CD4-positive, alpha-beta T cell treated with Interleukin-15 for 1 hour (primary cell): ENCODE measurements around the gene FEM1C.
"Not testable (repeated sequence)": the region's sequence is repeated elsewhere in the genome, so short reads cannot be mapped to it uniquely, and the experiment has no call there.

ENCODE experiments used
- DNase-seq: peaks from one replicate; pipeline ENCODE4 v3.0.0-alpha.2; 2020

The FEM1C gene

DNA sequence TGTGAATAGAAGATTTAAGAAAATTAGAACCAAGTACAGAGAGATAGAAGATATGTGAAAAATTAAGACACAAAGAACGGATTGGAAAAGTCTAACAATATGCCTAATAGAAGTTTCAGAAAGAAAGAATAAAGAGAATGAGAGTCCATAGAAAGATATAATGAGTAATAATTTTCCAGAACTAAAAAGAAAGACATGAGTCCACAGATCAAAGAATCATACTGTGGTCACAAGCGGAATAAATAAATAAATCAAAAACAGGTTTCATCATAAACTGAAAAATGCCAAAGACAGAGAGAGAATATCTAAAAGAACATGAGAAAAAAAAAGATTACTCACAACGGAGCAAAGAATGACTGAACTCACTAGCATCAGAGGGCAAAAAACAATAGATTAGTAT is 32.9 kb downstream of the FEM1C start:
- DNase-seq, result no peak

DNA sequence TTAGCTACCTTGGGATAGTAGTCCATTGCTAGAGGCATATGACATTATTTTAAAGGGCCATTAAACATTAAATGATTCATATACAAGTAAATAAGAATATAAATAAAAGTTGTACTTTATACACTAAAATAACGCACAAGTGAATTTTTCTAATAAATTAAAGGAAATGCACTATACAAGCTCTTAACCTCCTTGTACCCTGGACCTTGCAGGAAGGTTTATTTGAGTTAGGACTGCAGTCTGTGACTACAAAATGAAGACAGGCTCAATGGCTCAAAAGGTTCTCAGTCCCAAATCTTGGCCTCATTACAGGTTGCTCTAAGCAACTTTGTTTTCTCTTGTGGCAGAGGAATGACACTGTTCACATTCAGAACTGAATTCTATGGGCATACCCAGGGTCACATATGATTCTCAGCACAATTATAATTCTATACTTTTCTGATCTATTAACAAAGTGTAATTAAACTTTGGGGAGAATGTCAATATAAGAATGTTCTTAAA is 34.4 kb downstream of the FEM1C start:
- DNase-seq, result no peak

DNA sequence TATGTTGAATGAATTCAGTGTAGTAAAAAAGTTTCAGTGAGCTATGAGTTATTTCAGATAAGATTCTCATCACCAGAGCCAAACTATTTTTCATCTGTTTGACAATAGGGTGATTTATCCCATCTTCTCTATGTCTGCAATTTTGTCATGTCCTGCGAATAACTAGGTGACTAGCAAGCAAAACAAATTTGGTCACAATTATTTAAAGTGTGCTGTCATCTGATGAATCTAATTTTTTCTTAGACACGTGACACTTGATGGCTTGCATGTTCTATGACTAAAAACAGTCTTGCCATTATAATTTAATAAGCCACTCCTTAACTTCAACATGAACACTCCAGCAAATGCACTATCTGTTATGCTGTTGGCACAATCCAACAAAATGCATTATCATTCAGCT is 35.0 kb downstream of the FEM1C start:
- DNase-seq, result no peak

DNA sequence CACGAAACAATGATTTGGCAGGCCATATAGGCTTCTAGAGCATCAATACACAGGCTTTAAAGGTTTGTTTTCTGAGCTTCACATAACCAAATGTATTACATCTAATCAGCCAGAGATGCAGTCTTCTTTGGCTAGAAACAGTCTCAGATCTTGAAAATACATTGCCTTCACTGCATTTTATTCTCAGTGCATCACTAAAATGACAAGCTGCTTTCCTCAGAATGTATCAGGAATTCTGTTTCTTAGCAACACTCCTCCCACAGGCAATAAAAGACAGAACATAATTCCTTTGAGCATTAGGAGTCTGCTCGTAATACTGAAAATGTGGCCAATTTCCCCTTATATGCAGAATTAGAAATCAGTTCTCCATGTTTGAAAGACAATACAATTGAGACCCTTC is 36.9 kb downstream of the FEM1C start:
- no peak for DNase-seq

DNA sequence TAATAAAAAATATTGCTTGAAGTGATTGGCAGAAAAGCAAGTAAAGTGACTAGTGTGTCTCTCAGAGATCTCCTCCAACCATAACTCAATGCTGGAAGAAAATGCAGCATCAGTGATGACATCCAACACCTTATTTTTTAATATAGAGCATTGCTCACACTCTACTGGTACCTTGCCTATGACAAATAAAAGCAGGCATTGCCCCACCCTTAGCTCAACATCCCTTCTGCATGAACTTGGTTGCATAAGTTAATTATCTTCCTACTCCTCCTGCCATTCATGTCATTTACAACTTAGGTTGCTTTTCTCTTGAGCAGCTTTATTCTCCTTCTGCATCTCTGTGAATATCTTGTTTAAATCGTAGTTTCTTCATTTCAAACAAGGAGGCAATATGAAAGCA is 41.2 kb downstream of the FEM1C start:
- no peak for DNase-seq

DNA sequence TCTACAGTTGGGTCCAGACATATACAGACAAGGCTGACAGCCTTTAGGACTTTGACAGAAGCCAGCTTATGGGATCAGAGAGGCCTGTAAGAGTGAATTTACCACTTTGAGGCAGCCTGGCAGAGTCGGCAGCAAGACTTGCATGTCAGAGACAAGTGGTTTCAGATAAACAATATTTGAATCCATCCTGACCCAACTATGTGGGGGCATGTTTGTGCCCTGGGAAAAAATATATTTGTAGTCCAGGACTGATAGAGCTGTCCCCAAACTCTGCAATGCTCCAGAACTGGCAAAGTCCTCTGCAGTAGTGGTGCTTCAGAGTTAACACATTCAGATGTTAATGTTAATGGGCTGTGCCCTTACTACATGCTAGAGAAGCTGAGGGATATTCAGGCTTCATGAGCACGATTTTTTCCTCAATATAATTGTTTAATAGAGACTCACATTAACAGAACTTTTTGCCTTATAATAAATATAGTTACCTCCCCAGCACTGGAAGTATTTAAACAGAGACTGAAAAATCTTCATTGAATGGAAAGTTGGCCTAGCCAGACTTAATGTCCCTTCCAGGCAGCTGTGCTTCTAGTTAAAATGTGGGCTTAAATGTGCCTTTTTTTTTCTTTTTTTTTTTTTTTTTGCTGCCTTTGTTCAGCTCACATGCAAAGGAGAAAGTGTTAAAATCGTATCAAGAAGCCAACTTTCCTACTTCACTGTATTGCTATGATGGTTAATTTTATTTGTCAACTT is 42.9 kb downstream of the FEM1C start:
- DNase-seq, result no peak

DNA sequence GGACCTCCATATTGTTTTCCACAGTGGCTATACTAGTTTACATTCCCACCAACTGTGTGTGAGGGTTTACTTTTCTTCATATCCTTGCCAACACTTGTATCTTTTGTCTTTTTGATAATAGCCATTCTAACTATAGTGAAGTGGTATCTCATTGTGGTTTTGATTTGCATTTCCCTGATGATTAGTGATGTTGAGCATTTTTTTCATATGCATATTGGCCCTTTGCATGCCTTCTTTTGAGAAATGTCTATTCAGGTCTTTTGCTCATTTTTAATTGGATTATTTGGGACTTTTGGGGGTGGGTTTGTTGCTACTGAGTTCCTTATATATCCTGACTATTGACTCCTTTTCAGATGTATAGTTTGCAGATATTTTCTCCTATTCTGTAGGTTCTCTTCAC is 44.4 kb downstream of the FEM1C start:
- DNase-seq, result no peak

DNA sequence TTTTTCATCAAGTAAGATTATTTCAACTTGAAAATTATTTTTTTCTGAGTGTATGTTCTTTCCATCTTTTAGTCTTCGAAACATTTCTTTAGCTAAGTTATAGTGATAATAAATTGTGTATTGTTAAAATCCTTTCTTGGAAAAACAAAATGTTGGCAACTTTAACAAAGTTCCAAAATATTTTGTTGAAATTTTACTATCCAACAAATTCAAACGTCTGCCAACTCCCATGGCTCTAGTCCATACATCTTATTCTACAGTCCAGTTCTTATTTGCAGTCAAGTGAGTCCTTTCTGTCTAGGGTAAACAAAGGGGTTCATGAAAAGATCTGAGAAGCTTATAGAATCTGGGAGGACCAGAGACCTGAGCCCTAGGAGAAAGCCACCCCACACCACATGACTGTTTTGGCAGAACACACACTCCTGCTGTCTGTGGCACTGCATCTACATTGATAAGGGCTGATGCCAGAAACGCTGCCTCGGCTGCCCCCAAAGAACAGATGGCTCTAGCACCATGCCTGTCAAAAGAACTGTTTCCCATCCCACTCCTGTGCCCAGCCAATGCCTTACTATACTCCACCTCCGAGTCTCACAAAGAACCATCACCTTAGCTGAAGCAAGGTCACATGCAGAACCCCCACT is 47.5 kb downstream of the FEM1C start:
- no peak for DNase-seq

DNA sequence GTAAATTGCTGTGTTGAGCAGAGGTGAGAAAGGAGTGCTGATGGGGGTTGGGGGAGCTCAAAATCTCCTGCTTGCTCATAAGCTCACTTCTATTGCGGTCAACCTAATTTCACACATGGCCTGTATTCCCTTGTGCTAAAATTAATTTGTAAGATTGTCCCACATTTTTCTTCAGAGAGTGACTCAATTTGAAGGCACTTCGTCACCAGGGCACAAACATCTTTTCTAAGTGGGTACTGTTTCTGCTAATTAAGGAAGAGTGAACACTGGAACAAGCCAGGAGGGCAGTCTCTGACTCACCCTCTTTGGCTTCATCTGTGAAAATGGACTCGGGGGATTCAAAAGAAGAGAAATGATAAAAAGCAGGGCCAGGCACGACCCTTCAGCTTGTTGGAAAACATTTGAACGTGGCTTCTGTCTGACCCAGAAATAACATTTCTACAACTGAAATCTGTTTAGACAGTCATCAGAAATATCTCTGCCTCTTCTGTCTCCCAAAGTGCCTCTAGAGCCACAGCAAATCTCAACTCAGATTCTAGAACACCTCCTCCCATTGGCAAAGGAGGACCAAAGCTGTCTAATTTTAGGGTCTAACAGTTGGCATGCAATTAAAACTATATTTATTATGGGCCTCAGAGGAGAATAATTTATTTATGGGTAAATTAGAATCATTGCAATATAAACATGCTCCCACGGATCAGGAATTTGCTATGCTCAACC is 49.8 kb downstream of the FEM1C start:
- DNase-seq, result no peak

DNA sequence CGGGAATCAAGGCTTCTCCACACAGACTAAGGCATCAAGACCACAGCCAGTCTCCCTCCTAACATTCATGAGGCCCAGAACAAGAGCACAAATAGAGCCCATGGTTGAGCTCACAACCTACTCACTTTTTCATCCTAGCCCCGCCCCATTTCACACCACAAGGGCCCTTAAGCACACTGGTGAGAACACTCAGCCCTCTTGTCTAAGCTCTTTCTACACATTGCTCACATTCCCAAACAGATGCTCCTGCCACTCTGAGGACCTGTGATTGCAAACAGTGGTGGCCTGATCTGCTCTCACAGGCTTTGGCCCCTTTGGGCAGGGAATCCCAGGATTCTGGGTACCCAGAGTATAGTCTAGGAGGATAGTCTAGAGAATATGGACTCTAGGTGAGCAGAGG is 54.0 kb downstream of the FEM1C start:
- no peak for DNase-seq

DNA sequence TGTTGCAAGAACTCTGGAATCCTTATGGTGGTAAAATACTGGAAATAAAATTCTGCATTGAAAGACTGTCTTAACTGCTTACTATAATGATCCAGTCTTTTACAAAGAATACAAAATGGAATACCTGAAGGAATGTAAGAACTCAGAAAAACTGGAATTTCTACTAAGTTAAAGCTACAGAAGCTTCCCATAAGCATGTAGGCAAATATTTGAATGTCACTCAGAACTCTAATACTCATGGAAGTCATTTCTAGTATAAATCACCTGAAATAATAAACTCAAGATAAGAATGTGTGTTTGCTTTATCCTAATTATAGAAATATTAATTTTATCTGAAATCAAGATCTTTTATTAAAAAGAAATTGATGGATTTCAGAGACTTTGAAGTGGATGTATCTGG is 54.8 kb downstream of the FEM1C start:
- no peak for DNase-seq

DNA sequence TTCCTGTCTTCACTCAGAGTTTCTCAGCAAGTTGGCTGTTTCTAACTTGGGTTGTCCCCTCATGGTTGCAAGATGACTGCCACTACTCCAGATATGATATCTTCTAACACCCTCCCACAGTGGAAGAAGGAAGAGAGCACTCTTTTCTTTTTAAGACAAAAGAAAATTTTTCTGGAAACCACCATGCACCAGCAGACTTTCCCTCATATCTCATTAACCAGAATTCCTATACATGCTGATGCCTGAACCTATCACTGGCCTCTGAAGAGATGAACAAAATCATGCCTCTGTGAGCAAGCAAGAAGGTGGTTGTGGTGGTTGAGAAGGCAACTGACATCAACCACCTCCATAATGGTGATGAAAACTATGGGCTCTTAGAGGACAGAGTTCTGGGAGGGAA is 56.8 kb downstream of the FEM1C start:
- DNase-seq, result no peak

DNA sequence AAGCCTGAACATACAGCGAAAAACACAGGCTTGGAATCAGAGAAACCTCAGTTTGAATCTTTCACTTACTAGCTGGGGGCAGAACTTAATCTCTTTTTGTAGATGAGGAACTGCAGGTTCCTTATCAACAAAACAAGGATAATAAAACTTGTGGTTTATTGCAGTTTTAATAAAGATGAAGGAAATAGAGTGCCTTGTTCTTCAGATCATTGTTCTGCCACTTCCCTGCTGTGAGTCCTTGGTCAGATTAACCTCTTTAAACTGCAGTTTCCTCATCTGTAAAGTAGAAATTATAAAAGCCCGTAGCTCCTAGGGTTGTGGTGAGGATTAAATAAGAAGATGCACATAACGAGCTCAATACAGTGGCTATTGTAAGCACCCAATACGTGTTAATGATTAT is 57.4 kb downstream of the FEM1C start:
- no peak for DNase-seq

DNA sequence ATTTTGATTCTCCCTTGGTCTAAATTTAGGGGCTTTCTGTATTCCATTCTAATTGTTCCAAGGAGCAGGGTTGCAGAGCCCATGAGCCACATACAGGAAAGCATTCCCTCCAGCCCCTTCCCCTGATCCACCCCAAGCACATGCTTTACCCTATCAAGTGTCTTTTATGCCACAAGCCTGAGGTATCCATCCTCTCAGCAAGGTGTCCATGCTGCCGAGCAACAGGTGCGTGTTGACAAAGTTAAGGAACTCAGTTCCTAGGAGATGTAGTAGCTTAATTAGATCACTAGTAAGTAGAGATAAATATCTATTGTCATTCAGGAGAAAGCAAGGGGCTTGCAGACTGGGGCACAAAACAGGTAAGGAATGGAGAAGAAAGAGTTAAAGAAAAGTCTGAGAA is 57.8 kb downstream of the FEM1C start:
- DNase-seq, result no peak

DNA sequence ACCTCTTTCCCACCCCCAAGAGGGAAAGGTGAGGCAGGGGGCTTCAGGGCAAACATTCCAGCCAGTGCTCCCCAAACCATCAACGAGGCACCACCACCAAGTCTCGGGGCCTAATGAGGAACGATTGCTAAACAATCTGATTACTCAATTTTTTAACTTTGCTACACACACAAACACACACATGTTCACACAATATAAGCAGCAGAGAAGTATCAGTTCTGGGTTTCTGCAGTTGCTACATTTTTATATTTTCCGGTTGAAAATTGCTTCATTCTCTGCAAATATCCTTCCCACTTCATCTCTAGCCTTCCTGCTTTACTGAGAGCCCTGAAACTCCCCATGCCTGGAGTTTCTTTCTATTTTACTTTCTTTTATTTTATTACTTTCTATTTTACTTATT is 60.2 kb downstream of the FEM1C start:
- no peak for DNase-seq

DNA sequence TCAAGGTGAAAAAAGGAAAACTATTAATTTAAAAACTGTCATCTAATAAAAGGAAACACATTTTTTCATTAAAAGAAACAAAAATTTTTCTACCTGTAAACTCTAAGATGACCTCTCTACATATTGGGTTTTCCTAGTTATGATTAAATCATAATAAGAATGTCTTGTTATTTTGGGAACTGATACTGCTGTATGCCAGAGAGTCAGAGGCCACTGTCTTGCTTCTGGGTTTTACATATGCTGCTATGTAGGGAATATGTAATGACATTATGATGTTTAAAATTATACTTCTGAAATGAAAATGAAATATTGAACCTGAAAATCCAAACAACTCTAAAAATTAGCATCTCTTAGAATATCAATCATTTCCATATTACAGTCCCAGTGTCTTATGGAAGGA is 63.7 kb downstream of the FEM1C start:
- DNase-seq, result no peak

DNA sequence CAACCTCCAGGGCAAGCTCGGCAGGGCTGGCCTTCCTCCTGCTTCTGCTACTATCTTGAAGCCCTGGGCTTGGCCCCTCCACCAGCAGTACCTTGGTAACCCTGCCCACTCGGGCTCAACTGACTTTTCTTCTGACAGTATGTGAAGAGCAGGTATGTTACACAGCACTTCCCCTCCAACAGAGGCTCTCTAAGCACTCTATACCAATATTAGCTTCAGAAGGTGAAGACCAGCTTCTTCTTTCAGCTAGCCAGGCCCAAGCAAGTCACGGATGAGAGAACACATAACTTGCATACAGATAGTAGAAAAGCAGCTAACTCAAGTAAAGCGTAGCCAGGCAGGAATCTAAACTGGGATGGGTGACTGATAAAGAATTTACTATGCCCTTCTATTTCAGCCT is 64.3 kb downstream of the FEM1C start:
- no peak for DNase-seq

DNA sequence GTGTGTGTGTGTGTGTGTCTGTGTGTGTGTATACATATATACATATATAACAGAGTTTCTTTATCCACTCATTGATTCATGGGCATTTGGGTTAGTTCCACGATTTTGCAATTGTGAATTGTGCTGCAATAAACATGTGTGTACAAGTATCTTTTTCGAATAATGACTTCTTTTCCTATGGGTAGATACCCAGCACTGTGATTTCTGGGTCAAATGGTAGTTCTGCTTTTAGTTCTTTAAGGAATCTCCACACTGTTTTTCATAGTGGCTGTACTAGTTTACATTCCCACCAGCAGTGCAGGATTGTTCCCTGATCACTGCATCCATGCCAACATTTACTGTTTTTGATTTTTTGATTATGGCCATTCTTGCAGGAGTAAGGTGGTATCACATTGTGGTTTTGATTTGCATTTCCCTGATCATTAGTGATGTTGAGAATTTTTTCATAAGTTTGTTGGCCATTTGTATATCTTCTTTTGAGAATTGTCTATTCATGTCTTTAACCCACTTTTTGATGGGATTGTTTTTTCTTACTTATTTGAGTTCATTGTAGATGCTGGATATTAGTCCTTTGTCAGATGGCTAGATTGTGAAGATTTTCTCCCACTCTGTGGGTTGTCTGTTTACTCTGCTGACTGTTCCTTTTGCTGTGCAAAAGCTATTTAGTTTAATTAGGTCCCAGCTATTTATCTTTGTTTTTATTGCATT is 65.3 kb downstream of the FEM1C start:
- DNase-seq, result not testable (repeated sequence)

DNA sequence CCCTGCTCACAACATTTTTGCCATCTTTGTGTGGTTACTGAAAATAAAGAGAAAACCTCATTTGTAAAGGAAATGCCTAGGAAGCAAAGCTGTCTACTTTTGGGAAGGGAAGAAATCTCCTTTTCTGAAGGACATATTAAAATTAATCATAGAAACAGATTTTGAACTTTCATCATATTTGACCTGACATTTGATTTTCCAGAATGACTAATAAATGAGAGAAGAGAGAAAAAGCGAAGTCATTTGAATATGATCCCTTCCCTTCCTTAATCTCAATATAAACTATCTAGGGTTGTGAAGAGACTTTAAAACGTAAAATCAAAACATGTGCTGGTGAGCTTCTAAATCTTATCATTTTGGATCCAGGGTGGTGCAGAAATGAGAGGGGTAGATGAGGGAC is 66.3 kb downstream of the FEM1C start:
- no peak for DNase-seq

DNA sequence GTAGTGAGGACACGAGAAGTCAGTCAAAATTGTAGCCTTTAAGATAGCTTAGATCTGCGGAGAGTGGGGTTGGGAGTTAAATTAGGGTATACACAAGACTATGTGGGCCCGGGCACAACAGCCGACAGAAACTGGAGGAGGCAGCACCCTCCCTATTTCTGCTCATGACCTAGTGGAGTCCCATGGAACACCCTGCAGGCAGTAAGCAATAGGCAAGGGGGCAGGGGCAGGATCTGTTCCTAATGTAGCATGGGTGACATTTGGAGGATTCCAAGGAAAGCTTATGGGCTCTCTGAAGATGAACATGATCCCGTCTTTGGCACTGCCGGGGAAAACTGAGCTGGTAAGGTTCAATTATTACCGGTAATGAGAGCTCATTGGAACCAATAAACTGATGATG is 67.0 kb downstream of the FEM1C start:
- no peak for DNase-seq

DNA sequence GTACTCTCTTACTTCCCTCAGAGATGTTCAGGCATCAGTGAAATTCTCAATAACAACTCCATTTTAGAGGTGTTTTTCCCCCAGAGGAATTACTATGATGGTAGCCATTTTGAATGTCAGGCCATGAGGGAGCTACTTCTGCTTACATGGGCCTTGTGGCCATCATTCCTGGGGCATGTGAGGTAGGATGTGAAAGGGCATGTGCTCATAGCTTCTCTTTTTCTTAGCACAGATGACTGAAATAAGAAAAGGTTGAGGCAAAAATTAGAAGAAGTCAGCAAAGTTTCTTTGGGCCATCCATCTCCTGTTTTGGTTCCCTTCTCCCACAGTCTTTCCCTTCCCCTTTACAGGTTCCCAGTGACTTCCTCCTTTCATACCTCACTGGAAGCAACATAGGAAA is 68.8 kb downstream of the FEM1C start:
- no peak for DNase-seq

DNA sequence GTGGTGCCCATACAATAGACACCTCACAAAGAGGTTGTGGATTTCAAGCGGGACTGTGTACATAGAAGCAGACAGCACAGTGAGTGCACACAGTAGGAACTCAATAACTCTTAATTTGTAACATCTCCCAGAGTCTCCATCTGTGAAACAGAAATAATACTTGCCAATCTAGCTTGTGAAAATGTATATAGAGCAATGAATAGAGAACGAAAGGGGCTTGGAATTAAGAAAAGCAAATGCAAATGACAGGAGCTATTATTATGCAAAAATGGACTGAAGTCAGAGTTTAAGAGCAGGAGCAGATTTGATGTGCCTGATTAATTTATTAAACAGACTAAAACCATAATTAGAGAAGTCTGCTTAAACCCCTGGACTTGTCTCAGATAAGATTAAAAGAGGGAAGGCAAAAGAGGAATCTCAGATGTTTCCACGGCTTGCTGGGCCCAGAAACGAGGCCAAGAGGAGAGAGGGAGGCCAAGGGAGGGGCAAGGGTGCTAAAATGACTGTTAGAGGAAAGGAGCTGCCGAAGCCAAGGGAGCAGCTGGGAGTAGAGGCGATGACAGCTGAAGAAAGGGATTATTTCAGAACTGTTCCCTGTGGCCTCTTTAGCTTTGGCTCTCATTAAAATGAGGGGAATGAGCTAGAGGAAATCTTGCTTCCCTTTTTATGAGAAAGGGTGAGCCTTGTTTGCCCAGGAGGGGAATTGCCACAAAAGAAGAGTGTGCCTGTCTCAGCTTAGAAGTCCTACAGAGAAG is 72.1 kb downstream of the FEM1C start:
- no peak for DNase-seq
